GM19035 (cell line): ENCODE measurements around the gene TBC1D32.

ENCODE experiments used
- ATAC-seq: cut with Tn5 transposase; IDR thresholded peaks from one replicate; pipeline ENCODE4 v1.9.1; 2021; ENCODE audit not compliant: unreplicated experiment

The TBC1D32 gene

DNA sequence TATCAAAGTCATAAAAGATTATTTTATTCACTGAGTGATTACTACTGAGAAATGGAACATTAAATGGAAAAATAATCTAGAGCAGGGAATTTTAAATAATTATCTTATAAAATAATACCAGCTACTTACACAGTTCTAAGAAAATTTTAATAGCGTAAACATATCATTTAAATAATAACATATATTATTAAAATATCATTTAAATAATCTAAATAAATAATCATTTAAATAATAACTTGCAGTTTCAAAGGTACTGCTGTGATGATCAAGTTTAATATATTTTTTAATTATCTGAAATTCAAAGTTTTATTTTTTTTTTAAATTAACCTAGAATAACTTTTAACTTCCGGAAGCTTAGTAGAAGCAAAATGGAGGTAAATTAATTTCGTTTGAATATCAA is 301.2 kb downstream of the TBC1D32 start:
- no peak for ATAC-seq

DNA sequence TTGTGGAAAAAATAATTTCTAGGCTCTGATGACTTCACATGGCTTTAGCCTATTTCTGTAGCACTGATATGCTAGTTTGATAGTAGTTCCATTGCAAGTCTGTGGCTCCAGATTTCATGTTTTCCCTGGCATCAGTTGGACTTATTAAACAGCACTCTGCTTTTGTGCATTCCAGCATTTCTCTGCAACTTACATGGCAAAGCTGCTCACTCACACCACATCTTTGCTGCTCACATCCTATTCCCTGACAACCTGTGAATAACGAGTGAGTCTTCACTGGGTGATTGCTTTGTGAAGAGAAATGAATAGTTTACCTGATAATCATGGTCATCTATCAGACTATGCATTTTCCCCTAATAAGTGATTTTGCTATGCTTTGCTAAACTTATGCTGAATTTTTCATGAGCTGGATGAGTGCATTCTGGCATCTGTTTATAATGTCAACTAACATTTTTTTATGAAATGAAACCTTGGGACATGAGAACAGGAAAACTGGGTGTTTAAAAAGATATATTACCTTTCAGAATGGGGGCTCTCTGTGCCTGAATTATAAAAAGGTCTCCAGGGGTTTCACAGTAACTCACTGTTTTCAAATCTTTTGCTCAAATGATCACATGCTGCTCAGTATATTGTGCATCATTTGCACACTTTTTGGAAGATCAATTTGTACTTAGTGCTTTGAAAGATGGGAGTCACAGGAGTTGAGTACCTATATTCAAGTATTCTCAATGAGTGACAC is 301.8 kb downstream of the TBC1D32 start:
- ATAC-seq: no peak
